ENCODE data around the gene SLCO6A1.

DNA sequence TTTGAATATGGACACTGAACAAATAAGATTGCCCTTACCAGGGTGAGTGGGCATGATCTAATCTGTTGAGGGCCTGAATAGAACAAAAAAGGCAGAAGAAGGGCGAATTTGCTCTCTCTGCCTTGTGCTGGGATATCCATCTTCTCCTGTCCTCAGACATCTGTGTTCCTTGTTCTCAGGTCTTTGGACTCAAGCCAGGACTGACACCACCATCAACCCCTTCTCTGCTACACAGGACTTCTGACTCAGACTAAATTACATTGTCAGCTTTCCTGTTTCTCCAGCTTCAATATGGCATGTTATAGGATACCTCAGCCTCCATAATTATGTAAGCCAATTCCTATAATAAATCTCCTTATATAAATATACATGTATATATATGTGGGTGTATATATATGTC lies 40.8 kb upstream of the SLCO6A1 start:
- TF ChIP-seq, protein P1, sequence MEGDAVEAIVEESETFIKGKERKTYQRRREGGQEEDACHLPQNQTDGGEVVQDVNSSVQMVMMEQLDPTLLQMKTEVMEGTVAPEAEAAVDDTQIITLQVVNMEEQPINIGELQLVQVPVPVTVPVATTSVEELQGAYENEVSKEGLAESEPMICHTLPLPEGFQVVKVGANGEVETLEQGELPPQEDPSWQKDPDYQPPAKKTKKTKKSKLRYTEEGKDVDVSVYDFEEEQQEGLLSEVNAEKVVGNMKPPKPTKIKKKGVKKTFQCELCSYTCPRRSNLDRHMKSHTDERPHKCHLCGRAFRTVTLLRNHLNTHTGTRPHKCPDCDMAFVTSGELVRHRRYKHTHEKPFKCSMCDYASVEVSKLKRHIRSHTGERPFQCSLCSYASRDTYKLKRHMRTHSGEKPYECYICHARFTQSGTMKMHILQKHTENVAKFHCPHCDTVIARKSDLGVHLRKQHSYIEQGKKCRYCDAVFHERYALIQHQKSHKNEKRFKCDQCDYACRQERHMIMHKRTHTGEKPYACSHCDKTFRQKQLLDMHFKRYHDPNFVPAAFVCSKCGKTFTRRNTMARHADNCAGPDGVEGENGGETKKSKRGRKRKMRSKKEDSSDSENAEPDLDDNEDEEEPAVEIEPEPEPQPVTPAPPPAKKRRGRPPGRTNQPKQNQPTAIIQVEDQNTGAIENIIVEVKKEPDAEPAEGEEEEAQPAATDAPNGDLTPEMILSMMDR (IDR thresholded peaks at IDR 0.05; ENCODE audit: insufficient read depth, low read length, poor library complexity, severe bottlenecking) = no peak
- TF ChIP-seq EZH2phosphoT487 (conservative IDR thresholded peaks at IDR 0.05; ENCODE audit: low read length) = no peak

Measured in SU-DHL-6 (cell line).